AG09309 (cell line): Measurements from ENCODE around the gene WDR91.

Source experiments
- DNase-seq: peaks from one replicate; pipeline ENCODE4 v3.0.0-alpha.2; 2010; ENCODE audit warnings: low read depth
- H3K4me3 ChIP-seq: 2 replicates; pipeline ENCODE4 v1.5.1; 2011; ENCODE audit warnings: mild to moderate bottlenecking, low read depth, low read length, moderate library complexity; ENCODE audit not compliant: control insufficient read depth
- TF ChIP-seq, protein P1 (sequence below): IDR thresholded peaks from 2 replicates; pipeline ENCODE4 v1.5.1; 2011; ENCODE audit warnings: mild to moderate bottlenecking, low read depth, low read length, inconsistent platforms; ENCODE audit not compliant: insufficient read depth, control insufficient read depth; ENCODE audit errors: missing control alignments

The WDR91 gene

DNA sequence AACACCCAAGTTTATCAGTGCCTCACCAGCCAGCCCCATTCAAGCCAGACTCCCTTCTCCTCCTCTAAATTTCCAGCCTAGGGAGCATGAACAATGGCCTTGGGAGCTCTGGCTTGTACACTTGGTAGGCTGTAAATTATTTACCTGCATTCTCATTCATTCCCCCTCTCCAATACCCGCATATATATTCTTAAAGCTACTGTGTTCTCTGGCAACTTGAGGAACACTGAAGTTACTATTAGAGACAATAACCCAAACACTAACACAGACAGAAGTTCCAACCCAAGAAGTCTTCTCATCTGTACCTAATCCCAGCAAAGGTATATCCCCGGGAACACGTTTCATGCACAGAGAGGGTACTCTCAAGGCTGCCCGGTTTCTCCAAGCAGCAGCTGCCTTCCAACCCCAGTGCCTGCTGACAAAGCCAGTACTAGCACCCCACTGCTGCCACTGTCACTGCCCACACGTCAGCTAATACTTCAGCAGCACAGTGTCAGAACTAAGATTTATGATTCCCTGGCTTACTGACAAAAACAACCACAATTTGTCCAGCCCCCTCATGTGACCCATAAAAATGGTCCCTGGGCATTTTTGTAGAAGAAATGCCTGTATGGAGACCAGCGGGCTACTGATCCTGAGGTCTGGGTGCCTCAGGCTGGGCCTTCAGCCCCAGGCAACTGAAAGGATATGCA is 3.1 kb downstream of the WDR91 start:
- DNase-seq = no peak
- TF ChIP-seq, protein P1, sequence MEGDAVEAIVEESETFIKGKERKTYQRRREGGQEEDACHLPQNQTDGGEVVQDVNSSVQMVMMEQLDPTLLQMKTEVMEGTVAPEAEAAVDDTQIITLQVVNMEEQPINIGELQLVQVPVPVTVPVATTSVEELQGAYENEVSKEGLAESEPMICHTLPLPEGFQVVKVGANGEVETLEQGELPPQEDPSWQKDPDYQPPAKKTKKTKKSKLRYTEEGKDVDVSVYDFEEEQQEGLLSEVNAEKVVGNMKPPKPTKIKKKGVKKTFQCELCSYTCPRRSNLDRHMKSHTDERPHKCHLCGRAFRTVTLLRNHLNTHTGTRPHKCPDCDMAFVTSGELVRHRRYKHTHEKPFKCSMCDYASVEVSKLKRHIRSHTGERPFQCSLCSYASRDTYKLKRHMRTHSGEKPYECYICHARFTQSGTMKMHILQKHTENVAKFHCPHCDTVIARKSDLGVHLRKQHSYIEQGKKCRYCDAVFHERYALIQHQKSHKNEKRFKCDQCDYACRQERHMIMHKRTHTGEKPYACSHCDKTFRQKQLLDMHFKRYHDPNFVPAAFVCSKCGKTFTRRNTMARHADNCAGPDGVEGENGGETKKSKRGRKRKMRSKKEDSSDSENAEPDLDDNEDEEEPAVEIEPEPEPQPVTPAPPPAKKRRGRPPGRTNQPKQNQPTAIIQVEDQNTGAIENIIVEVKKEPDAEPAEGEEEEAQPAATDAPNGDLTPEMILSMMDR = no peak
- no peak overlapping the region for H3K4me3 ChIP-seq

DNA sequence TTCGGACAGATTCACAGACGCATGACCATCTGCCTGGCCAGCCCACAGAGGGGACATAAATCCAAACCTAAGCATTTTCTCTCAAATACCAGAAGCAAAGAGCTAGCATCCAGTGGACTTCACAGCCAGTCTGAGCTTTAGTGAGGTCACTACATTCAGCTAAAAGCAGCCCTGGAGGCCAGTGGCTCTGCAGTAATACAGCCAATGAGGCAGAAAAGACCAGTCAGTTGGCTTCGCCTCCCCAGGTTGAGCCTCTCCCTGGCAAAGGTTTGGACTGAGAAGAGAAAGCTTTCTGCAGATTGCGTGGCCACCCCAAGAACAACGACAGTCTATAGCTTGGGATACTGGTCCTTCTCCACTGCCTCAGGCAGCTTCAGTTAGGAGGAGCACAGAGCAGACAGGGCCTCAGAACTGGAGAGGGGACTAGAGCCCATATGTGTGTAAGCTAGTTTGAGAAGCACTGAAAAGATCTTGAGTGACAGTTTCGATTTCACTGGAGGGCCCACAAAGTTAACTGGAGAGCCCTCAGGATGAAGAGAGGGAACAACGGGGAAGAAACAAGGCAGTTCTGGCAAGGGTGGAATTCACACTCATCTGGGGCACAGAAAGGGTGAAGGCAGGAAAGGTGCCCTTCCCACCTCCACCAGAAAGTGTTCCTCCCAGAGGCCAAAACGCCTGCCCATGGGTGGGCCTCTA is 3.8 kb downstream of the WDR91 start:
- DNase-seq = no peak
- TF ChIP-seq, protein P1 = no peak
- no peak overlapping the region for H3K4me3 ChIP-seq

DNA sequence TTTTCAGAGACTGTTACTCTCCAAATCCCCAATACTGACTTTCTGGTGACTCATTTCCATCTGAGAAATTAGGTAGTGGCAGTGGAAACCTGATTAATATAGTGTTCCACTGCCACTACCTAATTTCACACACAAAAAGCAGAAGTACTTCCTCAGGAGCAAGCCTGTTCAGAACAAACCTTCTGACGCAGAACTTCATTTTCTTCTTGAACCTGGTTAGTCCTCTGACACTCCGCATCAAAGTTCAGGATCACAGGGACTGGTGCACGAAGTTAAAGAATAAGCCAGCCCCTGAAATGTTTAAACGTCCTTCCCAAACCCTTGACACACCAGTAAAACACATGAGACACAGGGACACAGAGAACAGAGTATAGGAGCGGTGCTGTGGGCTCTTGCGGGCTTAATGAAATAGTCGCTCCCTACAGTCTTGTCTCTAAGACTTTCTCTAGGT is 4.4 kb downstream of the WDR91 start:
- no peak overlapping the region for H3K4me3 ChIP-seq
- no peak for DNase-seq
- TF ChIP-seq, protein P1 = no peak

DNA sequence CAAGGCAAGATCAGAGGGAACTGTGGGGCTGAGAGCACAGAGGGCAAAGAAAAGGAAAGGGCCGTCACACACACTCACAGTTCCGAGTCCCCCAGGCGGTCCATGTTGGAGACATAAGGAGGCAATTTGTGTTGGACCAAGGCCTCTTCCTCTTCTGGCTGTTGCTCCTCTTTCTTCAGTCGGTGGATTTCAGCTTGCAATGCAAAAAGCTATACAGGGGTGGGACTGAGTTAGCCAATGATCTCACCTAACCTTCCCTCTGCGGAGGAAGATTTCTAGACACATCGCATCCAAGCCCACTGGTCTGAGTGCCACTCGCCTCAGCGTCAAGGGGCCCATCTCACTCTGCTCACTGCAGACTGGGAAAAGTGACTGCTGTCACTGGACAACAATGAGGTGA is 5.5 kb downstream of the WDR91 start:
- no peak overlapping the region for H3K4me3 ChIP-seq
- DNase-seq = no peak
- TF ChIP-seq, protein P1 = no peak

DNA sequence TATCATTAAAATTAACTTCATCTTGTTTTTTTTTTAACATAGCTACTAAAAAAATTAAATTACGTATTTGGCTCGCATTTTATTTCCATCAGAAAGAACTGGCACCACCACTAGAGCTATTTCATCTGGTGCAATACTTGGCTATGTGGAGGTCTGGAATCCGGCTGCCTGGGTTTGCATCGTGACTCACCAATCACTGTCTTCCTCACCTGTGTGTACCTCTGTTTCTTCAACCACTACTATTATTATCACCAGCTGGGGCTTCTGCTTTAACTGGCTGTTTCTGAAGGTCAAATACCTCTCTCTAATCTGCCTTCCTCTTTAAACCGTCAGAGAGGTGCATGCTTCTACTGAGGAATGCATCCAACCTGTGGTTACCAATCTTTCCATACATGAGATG is 6.5 kb downstream of the WDR91 start:
- no peak overlapping the region for H3K4me3 ChIP-seq
- DNase-seq = no peak
- TF ChIP-seq, protein P1 = no peak

DNA sequence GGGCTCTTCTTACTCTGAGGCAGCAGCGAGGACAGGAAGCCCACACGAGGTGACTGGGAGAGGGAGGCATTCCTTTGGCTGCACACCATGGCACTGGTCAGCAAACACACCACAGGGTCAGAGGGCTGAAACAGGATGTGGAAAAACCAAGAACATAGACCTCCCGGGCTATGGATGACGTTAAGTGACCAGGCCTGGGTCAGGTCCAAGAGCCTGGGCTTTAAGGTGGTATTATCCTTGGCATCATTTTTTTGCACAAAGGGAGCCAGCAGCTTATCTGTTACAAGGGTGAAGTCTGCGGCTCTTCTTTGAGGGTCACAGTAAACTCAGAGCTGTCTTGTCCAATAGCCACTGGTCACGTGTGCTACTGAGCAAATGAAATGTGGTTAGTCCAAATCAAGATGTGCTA is 7.0 kb downstream of the WDR91 start:
- DNase-seq = no peak
- TF ChIP-seq, protein P1 = no peak
- H3K4me3 ChIP-seq = no peak overlapping the region
